HG03354 (cell line): ENCODE results near the gene KCNH1.

Experiments
- ATAC-seq: cut with Tn5 transposase; IDR thresholded peaks from one replicate; pipeline ENCODE4 v1.9.1; 2021; ENCODE audit warnings: mild to moderate bottlenecking; ENCODE audit not compliant: unreplicated experiment, poor library complexity, severe bottlenecking

The KCNH1 gene

DNA sequence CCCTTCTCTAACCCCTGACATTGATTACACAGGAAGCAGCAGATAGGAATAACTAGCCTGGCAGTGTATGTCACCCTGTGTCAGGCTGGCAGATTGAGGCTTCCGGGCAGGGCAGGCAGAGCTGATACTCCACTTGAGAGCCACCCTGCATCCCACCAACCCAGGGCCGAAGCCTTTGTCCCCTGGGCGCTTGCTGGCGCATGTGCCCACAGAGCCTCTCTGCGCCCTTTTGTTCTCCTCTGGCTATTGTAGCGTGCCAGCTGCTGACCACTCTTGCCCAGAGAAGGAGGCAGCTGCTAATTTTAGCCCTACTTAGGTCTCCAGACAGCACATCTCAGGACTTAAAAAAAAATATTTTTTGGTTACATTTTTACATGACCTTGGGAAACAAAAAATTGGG, 500.3 kb downstream of the KCNH1 start:
- ATAC-seq, result no peak

DNA sequence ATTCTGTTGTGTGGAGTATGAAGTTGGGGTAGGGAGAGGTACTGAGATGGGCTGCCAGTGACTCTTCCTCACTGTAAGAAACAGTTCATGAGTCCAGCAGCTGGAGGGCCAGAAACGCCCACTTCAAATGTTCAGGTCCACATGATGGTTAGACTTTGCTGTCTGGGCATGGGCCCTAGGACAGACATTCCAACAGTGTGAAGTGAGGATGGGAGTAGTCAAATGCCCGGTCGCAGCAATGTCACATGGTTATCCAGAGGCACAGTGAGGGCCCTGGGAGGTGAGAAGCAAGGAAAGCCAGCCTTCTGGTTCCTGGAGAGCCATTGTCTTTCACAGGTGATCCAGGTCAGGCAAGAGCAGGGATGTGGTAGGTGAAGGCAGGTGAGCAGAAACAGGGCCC, 500.8 kb downstream of the KCNH1 start:
- no peak for ATAC-seq

DNA sequence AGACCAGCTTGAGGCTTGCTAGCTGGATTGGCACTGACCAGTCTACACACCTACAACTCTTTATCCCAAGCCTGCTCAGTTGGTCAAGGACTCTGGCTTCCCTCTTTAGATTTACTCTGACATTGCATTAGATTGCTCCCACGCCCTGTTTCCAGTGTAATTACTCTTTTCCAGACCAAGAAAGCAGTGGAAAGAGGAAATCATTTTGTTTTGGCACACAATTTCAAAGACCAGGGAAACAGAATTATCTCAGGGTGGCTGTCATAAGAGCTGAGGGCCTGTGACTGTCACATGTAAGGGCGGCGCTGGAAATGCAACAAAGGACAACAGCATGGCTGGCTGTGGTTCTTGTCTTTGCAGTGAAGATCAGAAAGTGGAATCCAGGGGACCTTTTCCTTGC, 502.5 kb downstream of the KCNH1 start:
- no peak for ATAC-seq

DNA sequence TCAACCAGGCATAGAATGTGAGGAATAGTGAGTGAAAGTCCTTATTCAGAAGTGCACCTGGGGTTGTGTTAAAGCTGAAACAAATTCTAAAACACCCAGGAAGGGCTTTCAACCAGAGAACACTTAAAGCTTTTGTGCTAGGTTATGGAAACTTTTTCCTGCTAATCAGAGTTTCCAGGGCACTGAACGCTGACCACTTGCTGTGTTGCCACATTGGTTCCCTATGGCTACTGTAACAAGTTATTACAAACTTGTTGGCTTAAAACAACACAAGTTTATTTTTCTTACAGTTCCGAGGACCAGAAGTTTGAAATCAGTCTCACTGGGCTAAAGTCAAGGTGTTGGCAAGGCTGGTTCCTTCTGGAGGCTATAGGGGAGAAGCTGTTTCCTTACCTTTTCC, 504.7 kb downstream of the KCNH1 start:
- no peak for ATAC-seq

DNA sequence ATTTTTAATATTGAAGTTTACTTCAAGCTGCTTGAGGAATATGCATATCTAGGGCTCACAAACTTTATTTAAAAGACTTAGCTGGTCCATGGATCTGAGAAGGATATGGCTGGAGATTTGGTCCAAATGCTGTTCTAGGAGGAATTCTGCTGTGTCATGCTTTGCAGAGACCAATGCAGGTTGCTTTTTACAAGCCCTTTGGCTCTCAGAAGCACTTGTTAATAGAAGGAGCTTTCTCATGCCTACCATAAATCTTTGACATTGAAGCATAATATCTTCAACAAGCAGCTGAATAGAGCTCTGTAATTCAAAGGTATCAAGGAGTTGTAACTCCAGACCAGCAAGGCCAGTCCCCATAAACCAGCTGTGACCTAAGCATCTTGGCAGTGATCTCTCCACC, 506.2 kb downstream of the KCNH1 start:
- ATAC-seq, result no peak
